Measurements from ENCODE around the gene TESK2.
"Not testable (repeated sequence)": the region's sequence is repeated elsewhere in the genome, so short reads cannot be mapped to it uniquely, and the experiment has no call there.

TESK2 gene

DNA sequence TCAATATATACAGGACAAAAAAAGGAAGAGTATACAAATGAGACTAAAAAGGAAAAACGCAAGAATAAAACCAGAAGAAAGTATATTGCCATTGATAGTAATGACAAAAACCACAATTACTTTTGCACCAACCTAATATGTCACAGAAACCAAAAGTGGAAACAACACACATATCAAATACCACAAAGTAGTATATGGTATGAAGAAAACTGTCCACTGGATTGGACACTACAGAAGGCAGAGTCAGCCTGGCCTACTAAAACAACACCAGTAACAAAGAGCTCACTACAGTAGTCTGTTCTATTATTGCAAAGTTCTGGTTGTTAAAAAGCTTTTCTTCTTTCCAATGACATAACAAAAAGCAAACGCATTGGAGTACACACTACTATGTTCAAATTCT, 17.7 kb downstream of the TESK2 start:
- DNase-seq (ENCODE audit: low spot score), result no peak

DNA sequence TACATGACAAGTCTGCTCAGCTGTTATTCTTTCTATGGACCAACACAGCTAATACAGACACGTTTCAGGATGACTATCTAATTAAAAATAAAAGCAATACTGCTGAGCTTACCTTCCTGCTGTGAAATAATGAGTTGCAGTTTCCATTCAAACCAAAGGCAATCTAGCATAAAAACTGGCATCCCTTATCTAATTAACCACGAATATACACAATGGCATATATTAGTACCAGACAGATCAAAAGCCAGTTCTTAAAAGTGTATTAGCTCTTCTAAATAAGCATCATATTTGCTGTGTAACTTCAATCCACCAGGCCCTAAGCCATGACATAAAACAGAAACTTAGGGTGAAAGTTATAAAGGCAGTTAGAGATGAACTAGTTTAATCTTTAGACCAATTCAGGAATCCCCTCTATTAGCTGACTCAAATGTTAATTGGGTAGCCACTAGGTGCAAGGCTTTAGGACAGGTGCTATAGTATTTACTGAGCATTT, 20.6 kb downstream of the TESK2 start:
- no peak for DNase-seq (ENCODE audit: low spot score)

DNA sequence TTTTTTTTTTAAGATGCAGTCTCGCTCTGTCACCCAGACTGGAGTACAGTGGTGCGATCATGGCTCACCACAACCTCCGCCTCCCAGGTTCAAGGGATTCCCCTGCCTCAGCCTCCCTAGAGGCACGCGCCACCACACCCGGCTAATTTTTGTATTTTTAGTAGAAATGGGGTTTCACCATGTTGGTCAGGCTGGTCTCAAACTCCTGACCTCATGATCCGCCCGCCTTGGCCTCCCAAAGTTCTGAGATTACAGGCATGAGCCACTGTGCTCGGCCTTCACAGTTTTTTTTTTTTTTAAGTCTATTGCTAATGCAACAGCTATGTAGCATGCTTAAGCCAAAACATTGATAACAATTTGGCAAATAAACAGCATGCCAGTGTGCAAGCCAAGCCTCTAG, 23.6 kb downstream of the TESK2 start:
- DNase-seq (ENCODE audit: low spot score), result not testable (repeated sequence)

DNA sequence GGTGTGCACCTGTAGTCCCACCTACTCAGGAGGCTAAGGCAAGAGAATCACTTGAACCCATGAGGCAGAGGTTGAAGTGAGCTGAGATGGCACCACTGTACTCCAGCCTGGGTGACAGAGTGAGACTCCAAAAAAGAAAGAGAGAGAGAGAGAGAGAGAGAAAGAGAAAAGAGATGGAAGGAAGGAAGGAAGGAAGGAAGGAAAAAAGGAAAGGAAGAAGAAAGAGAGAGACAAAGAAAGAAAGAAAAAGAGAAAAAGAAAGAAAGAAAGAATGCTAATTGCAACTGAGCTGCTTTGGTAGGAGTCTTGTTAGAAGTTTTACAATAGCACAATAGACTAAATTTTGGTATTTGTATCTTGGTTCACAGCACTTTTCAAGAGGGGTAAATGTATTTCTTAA, 25.7 kb downstream of the TESK2 start:
- no peak for DNase-seq (ENCODE audit: low spot score)

DNA sequence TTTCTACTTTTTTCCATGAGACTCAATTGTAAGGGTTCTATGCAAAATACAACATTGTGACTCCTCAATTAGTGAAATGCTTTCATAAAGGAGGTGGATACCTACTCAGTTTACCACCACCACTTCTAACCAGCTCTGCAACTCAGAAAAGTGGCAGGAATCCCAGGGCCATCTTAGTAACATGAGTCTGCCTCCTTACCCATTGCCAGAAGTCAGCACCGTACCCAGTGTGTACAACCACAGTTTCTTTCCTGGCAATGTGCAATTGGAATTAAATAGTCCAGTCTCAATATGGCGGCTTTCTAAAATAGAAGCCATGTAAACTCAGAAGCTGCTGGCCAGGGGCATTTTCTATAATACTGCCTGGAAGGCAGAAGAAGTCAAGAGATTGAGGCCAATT, 32.1 kb downstream of the TESK2 start:
- DNase-seq (ENCODE audit: low spot score), result no peak

DNA sequence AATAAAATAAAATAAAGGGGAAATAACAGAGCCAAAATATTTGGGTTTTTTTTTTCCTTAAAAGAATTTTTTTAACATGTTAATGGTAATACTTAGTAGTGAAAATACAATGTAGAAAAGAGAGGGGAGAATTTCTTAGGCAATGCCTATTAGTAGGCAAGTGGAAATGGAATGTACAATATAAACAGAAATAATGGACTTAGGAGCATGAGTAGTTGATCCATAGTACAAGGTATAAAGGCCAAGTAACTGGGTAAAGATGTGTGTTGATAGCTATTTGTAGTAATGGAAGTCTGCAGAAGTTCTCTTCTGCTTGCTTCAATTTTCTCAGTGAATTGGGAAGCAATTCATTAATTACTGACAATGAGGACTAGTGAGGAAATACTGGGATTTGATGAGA, 34.4 kb downstream of the TESK2 start:
- no peak for DNase-seq (ENCODE audit: low spot score)

DNA sequence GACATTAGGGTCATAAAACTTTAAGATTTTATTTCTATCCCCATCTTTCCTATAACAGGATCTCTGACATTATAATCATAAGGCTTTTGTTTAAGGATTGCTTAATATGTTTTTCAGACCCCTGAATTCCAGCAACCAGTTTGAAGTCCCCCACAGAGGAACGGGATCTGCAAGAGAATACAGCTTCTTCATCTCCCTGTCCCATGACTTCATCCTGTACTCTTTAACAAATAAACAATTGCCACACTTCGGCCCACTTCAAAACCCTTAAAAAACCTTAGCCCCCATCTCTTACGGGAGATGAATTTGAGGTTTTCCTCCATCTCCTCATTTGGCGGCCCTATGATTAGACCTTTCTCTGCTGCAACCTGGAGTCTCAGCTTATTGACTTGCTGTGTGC, 35.8 kb downstream of the TESK2 start:
- no peak for DNase-seq (ENCODE audit: low spot score)

DNA sequence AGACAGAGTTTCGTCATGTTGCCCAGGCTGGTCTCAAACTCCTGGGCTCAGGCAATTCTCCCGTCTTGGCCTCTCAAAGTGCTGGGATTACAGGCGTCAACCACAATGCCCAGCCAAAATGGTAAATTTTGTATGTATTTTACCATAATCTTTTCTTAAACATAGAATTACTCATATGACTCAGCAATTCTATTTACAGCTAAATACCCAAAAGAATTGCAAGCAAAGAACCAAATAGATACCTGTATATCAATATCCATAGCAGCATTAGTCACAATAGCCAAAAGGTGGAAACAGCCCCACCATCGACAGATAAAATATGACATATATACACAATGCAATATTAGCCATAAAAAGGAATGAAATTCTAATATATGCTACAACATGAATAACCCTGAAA, 36.5 kb downstream of the TESK2 start:
- no peak for DNase-seq (ENCODE audit: low spot score)

DNA sequence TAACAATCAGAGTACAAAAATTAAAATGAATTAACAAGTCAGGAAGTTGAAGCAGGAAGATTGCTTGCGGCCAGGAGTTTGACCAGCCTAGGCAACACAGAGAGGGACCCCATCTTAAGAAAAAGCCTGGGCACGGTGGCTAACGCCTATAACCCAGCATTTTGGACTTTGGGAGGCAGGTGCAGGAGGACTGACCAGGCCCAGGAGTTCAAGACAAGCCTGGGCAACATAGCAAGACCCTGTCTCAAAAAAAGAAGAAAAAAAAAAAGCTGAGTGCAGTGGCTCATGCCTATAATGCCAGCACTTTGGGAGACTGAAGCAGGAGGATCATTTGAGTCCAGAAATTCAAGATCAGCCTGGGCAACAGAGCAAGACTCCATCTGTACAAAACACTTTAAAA, 38.5 kb downstream of the TESK2 start:
- no peak for DNase-seq (ENCODE audit: low spot score)

DNA sequence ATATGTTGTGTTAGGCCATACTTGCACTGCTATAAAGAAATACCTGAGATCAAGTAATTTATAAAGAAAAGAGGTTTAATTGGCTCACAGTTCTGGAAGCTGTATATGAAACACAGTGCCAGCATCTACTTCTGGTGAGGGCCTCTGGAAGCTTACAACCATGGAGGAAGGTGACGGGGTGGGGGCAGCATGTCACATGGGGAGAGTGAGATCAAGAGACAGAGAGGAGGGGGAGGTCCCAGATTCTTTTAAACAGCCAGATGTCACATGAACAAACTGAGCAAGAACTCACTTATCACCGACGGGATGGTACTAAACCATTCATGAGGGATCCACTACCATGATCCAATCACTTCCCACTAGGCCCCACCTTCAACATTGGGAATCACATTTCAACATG, 42.6 kb downstream of the TESK2 start:
- no peak for DNase-seq (ENCODE audit: low spot score)

DNA sequence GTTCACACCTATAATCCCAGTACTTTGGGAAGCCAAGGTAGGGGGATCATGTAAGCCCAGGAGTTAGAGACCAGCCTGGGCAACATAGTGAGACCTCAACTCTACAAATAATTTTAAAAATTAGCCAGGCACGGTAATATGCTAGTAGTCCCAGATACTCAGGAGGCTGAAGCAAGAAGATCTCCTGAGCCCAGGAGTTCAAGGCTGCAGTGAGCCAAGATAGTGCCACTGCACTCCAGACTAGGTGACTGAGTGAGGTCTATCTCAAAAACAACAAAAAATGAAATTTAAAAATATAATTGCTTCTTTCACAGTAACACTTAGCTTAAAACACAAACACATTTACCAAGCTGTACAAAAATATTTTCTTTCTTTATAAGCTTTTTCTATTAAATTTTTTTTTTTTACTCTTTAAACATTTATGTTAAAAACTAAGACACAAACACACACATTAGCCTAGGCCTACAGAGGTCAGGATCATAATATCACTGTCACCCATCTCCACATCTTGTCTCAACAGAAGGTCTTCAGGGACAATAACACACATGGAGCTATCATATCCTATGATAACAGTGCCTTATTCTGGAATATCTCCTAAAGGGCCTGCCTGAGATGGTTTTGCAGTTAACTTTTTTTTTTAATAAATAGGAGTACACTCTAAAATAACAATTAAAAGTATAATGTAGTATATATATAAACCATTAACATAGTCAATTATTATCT, 43.9 kb downstream of the TESK2 start:
- no peak for DNase-seq (ENCODE audit: low spot score)

DNA sequence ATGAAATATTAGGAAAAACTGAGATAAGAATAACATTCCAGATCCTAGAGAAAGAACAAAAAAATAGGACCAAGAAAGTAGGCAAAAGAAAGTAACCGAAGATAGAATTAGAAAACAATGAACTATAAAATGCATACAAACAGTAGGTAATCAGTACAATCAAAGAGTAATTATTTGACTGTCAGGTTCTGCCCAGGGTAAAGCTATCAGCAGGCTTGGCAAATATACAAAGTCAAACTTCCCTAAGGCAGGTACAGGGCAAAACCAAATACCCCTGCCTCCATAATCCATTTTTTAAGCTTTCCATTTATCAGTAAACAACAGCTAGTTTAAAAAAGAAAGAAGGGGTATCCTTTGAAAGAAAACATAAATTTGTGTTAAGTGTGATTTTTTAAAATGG, 44.4 kb downstream of the TESK2 start:
- no peak for DNase-seq (ENCODE audit: low spot score)

DNA sequence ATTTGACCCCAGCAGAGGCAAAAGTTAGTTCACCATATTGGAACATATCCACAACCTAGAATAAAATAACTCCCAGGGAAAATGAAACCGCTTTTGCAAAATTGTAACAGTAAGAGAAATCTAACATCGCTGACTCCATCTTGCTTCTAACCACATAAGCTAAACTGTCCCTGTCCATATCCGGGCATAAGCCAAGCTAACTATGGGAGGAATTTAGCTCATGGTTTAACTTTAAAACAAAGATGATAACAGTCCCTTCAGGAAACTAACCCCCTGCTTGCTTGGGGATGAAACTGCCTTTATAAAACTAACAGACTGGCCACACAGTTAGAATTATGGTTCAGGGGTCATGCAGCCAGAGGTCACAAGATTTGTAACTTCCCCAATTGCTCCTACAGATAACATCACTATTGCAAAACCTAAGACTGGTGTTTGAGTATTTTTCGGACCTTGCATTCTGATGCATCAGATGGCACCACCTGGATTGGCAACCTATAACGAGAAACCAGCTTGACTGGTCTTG, 46.3 kb downstream of the TESK2 start:
- no peak for DNase-seq (ENCODE audit: low spot score)

DNA sequence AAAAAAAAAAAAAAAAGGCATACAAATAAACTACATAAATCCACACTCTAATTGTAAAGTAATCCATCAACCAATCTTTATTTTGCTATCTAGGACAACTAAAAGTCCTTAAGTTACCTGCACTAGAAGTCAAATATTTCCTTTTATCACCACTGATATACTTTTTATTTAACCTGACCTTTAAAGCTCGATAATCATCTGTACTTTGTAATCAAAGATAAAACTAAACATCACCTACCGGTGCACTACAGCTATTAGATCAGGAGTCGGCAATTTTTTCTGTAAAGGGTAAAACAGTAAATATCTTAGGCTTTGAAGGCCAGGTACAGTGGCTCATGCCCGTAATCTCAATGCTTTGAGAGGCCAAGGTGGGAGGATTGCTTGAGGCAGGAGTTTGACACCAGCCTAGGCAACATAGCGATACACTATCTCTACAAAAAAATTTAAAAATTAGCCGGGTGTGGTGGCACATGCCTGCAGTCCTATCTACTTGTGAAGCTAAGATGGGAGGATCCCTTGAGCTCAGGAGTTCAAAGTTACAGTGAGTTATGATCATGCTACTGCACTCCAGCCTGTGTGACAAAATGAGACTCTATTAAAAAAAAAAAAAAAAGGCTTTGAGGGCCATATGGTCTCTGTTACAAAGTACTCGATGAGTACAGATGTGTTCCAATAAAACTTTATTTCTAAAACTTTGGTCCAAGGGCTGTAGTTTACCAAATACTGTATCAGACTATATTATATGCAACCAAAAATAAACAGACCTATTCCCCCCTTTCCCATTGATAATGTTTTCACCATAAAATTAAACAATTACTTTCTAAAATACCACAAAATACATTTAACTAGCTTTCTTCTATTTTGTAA, 47.1 kb downstream of the TESK2 start:
- no peak for DNase-seq (ENCODE audit: low spot score)

DNA sequence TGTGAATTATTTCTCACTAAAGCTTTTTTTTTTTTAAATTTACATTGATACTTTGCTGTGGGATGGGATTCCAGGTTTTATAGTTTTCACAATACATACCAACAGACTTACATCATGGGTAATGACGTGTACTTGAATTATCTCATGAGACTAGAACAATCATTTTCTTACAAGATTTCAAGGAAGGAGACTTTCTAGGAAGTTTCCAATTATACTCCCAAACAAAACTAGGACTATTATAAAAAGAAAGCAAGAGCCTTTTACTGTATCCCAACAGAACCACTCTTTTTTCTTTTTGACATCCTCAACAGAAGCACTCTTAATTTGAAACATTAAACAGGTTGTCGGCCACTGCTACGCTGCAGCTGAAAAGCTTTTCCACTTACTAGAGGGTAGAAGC, 48.7 kb downstream of the TESK2 start:
- DNase-seq (ENCODE audit: low spot score), result peak; percentile 28

DNA sequence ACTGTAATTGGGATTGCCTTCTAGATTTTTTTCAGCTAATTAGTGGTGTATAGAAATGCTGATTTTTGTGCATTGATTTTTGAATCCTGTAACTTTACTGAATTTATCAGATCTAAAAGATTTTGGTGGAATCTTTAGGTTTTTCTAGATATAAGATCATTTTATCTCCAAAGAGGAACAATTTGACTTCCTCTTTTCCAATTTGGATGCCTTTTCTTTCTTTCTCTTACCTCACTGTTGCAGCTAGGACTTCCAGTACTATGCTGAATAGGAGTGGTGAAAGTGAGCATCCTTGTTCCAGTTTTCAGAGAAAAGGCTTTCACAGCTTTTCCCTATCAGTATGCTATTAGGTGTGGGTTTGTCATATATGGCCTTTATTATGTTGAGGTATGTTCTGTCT, 53.6 kb downstream of the TESK2 start:
- no peak for DNase-seq (ENCODE audit: low spot score)

DNA sequence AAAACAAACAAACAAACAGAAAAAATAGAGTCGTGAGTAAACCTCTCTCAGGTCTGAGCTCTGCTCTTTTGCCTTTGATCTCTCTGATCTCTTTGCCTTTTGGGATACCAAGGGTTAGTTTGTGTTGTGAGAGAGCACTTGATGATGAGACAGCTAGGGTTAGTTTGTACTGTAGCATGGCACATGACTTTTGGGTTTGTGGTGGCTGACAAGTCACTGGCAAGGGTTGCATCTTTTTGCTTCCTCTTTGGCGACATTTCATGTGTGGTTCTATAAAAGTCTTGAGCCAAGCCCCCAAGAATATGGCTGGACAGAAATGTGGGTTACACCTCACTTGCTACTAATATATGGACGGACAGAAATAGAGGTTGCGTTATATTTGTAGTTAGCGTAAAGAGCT, 60.5 kb downstream of the TESK2 start:
- DNase-seq (ENCODE audit: low spot score), result no peak

DNA sequence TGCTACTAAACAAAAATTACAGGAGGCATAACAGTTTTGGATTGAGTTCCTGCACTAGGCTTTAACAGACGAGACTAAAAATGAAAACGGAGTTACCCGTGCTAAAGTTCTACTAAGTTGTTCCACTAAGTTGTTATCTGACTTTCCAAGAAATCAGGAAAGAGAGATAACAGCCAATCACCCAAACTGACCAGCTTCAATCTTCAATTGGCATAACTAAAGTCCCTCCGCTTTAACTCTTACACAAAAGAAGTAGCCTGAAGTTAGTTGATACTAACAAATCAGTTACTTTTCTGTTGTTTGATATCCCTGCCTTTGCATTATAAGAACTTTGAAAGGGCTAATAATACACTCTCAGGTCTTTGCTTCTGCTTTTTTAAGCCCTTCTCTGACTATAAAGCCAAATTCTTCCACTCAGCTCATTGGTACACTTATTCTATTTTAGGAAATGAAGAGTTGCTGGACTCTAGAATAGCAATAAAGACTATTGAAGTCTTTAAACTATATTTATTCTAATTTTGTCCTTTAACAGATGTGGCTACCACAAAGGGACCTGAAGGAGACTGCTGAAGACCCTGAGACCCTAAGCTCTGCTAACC, 61.3 kb downstream of the TESK2 start:
- DNase-seq (ENCODE audit: low spot score), result no peak

DNA sequence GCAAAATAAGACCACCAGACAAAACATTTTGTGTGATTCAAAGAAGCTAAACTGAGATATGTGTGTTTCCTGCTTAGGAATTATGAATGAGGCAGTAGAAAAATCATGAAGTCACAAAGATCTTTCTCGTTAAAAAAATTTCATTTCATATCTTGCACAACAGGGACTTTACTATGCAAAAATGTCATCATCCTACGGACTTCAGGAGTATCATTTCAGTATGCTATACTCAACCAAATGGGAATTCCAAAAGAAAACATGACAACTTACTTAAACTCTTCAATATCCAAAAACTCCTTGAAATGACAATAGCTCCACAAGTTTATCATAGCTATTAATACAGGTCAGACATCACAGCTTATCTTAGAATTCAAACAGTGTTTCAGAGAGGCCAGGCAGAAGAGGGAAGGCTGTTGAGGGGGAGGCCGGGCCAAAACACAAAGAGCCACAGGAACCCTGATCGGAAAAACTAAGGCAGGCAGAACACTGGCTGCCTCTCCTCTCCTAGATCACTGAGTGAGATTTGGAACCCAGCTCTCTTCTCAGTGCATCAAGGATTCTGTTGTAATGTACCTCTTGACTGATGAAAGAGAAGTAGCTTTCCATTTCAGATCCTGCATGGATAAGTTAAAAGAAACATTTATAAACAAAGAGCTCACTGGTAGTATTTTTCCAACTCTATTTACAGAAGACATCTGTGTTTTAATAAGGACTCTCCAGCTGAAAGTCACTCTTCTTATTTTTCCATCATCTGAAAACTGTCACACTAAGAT, 66.9 kb downstream of the TESK2 start:
- no peak for DNase-seq (ENCODE audit: low spot score)

DNA sequence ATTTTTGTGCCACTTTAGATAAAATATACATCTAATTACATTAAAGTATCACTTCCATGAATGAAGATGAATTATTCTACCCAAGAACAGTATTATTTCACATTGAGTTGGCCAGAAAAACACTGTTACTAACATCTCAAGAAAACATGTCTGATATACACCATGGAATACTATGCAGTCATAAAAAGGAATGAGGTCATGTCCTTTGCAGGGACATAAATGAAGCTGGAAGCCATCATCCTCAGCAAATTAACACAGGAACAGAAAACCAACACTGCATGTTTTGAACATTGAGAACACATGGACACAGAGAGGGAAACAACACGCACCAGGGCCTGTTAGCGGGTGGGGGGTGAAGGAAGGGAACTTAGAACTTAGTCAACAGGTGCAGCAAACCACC, 69.0 kb downstream of the TESK2 start:
- no peak for DNase-seq (ENCODE audit: low spot score)

DNA sequence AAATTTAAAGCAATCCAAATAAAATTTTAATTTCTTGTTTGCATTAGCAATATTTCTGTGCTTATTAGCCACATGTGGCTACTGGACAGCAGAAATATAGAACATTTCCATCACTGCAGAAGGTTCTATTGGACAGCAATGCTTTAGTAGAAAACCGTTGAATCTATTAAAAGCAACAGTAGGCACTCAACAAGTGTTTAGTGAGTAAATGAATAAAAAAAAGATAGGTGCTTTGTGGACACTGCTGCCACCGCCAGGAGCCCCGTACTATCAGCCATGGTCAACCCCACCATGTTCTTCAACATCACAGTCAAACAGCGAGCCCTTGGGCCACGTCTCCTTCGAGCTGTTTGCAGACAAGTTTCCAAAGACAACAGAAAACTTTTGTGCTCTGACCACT, 76.2 kb downstream of the TESK2 start:
- DNase-seq (ENCODE audit: low spot score), result no peak

DNA sequence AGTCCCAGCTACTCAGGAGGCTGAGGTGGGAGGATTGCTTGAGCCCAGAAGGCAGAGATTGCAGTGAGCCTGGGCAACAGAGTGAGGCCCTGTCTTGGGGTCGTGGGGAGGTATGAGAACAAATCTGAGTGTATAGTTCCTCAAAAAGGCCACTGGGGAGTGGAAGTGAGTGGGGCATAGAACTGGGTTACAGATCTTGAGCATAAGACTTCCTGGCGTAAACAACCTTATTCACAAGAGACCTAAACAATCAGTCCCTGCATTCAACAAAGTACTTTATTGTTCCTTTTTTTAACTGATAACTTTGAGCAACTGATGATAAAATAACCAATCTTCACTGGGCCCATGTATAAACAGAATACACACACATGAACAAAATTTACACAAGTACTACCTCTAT, 78.1 kb downstream of the TESK2 start:
- no peak for DNase-seq (ENCODE audit: low spot score)

Measured in hepatic stellate cell (primary cell).